Gastroesophageal sphincter (tissue), 3 donors: ENCODE results near the gene SUN5.
"Not testable (repeated sequence)": the region's sequence is repeated elsewhere in the genome, so short reads cannot be mapped to it uniquely, and the experiment has no call there.

Source experiments
- POLR2AphosphoS5 ChIP-seq: sonication (generic); formaldehyde crosslinking; IDR thresholded peaks from one replicate; pipeline ENCODE4 v1.6.1; 2017; ENCODE audit warnings: antibody characterized with exemption
- TF ChIP-seq, protein P1 (sequence below), 4 experiments: fragments of 200-600 bp in 2 of 4; fragments of 450-650 bp in 2 of 4; sonication (generic) in 1 of 4; IDR thresholded peaks; one replicate each; pipeline ENCODE4 v1.5.1; 2017 to 2019; ENCODE audit warnings: antibody characterized with exemption in 4 of 4, mild to moderate bottlenecking in 2 of 4, moderate library complexity in 2 of 4

- TF ChIP-seq, protein P1, sequence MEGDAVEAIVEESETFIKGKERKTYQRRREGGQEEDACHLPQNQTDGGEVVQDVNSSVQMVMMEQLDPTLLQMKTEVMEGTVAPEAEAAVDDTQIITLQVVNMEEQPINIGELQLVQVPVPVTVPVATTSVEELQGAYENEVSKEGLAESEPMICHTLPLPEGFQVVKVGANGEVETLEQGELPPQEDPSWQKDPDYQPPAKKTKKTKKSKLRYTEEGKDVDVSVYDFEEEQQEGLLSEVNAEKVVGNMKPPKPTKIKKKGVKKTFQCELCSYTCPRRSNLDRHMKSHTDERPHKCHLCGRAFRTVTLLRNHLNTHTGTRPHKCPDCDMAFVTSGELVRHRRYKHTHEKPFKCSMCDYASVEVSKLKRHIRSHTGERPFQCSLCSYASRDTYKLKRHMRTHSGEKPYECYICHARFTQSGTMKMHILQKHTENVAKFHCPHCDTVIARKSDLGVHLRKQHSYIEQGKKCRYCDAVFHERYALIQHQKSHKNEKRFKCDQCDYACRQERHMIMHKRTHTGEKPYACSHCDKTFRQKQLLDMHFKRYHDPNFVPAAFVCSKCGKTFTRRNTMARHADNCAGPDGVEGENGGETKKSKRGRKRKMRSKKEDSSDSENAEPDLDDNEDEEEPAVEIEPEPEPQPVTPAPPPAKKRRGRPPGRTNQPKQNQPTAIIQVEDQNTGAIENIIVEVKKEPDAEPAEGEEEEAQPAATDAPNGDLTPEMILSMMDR (IDR thresholded peaks at IDR 0.05), result not testable (repeated sequence)
- TF ChIP-seq POLR2AphosphoS5, result not testable (repeated sequence)
These were observed 29.8 kb downstream of the SUN5 start for GRCh38 chr20:32974204-32975064.
